Measurements from ENCODE around the gene TPPP3.

The TPPP3 gene

DNA sequence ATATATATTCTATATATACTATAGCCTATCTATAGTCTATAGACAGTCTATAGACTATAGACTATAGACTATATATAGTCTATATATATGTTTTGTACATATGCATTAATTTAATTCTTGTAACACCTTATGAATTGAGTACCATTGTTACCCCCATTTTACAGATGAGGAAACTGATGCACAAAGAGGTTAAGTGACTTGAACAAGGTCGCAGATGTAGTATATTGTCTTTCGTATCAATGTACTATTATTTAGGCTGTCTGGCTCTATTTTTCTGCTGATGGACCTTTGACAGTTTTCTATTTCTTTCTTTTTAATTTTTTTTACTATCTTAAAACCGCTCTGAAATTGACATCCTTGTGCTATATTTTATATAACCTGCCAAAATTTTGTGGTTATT, 52.0 kb downstream of the TPPP3 start:
- H3K36me3 Mint-ChIP-seq: no peaks in the 10 kb centered on the region
- H3K4me1 Mint-ChIP-seq: no peaks in the 10 kb centered on the region
- H3K27ac Mint-ChIP-seq: no peak overlapping the region
- ATAC-seq (ENCODE audit: low read depth) (no peak), DNase-seq (ENCODE audit: low spot score in 2 of 2) (no peak)
- H3K4me3 Mint-ChIP-seq: no peak overlapping the region
- peaks cover 3% of the 10 kb centered on the region for H3K27me3 Mint-ChIP-seq
- no peaks in the 10 kb centered on the region for H3K9me3 Mint-ChIP-seq
